IMR-90 (cell line): ENCODE data around the gene PEF1. TPM values are rescaled to one million over a fixed set of nuclear protein-coding genes. Genes with fewer than 3 reads are reported as not detected.

Experiments
- ATAC-seq: fragments of 200-7000 bp; cut with Tn5 transposase; 2 replicates; pipeline ENCODE4 v1.9.1; 2020; ENCODE audit warnings: low read depth, mild to moderate bottlenecking, moderate library complexity
- BruUV-seq: library from RNA; stranded (reverse); fragments of 400-500 nt; replicated peaks from 2 replicates; lab custom pipeline; 2021; lab: Mats Ljungman, UMichigan
- CTCF ChIA-PET: fragments of 300-600 bp; formaldehyde crosslinking; extraction: SDS; loops from one replicate; lab custom pipeline; 2021; ENCODE audit warnings: antibody characterized with exemption; lab: Yijun Ruan, JAX
- POLR2A ChIA-PET: fragments of 300-600 bp; sonication (Branson Sonifier 250); formaldehyde crosslinking; loops from one replicate; lab custom pipeline; 2022; ENCODE audit warnings: antibody characterized with exemption; ENCODE audit not compliant: unreplicated experiment; lab: Charles Lee
- DNase-seq: peaks from one replicate; pipeline ENCODE4 v3.0.0; 2013
- H2AFZ ChIP-seq: replicated peaks from 2 replicates; pipeline ENCODE3; 2013; ENCODE audit warnings: low read length, mild to moderate bottlenecking; ENCODE audit not compliant: poor library complexity
- H2AK5ac ChIP-seq: 2 replicates; pipeline ENCODE4 v1.6.1; 2013; ENCODE audit warnings: low read depth, low read length, inconsistent platforms
- H2AK9ac ChIP-seq: replicated peaks from 2 replicates; pipeline ENCODE3; 2013; ENCODE audit warnings: mild to moderate bottlenecking, low read depth, low read length, moderate library complexity; ENCODE audit not compliant: poor library complexity
- H2BK120ac ChIP-seq: 2 replicates; pipeline ENCODE4 v1.6.1; 2013; ENCODE audit warnings: low read depth, low read length, inconsistent platforms
- H2BK15ac ChIP-seq: 3 replicates; pipeline ENCODE4 v1.6.1; 2013; ENCODE audit warnings: low read depth, low read length, inconsistent platforms
- H2BK20ac ChIP-seq: 2 replicates; pipeline ENCODE4 v1.6.1; 2013; ENCODE audit warnings: low read depth, mild to moderate bottlenecking, inconsistent platforms, low read length, moderate library complexity
- H2BK5ac ChIP-seq: 2 replicates; pipeline ENCODE4 v1.6.1; 2013; ENCODE audit warnings: mild to moderate bottlenecking, low read depth, low read length, inconsistent platforms; ENCODE audit not compliant: poor library complexity, severe bottlenecking
- H3K14ac ChIP-seq: replicated peaks from 2 replicates; pipeline ENCODE4 v1.6.1; 2013; ENCODE audit warnings: low read depth, low read length, inconsistent platforms
- H3K18ac ChIP-seq: 2 replicates; pipeline ENCODE4 v1.6.1; 2013; ENCODE audit warnings: low read depth, low read length, control low read depth
- H3K23ac ChIP-seq: 2 replicates; pipeline ENCODE4 v1.6.1; 2013; ENCODE audit warnings: low read depth, low read length, inconsistent platforms
- H3K27ac ChIP-seq: 2 replicates; pipeline ENCODE4 v1.5.1; 2013; ENCODE audit warnings: mild to moderate bottlenecking, control low read depth, low read length; ENCODE audit not compliant: insufficient read depth
- H3K27me3 ChIP-seq: 2 replicates; pipeline ENCODE4 v1.6.1; 2013; ENCODE audit warnings: low read length; ENCODE audit not compliant: control insufficient read depth, insufficient read depth
- H3K36me3 ChIP-seq: 2 replicates; pipeline ENCODE4 v1.6.1; 2013; ENCODE audit warnings: low read length, mixed read lengths; ENCODE audit not compliant: control insufficient read depth, insufficient read depth
- H3K4ac ChIP-seq: 2 replicates; pipeline ENCODE4 v1.6.1; 2013; ENCODE audit warnings: low read depth, low read length, inconsistent platforms
- H3K4me1 ChIP-seq: 2 replicates; pipeline ENCODE4 v1.6.1; 2013; ENCODE audit warnings: low read length, mixed read lengths; ENCODE audit not compliant: control insufficient read depth, insufficient read depth
- H3K4me2 ChIP-seq: 2 replicates; pipeline ENCODE4 v1.6.1; 2013; ENCODE audit warnings: low read depth, mild to moderate bottlenecking, control low read depth, low read length, moderate library complexity
- H3K4me3 ChIP-seq: 2 replicates; pipeline ENCODE4 v1.5.1; 2013; ENCODE audit warnings: low read depth, mild to moderate bottlenecking, control low read depth, low read length, moderate library complexity; ENCODE audit not compliant: insufficient read depth
- H3K56ac ChIP-seq: 2 replicates; pipeline ENCODE4 v1.6.1; 2013; ENCODE audit warnings: low read length, inconsistent platforms; ENCODE audit not compliant: insufficient read depth; ENCODE audit errors: extremely low read depth
- H3K79me1 ChIP-seq, 2 experiments: 2 replicates each; pipeline ENCODE4 v1.6.1; 2013; ENCODE audit warnings: low read length in 2 of 2, inconsistent platforms in 1 of 2, low read depth in 1 of 2
- H3K9ac ChIP-seq: 2 replicates; pipeline ENCODE4 v1.6.1; 2013; ENCODE audit warnings: low read depth, low read length, control low read depth
- H3K9me1 ChIP-seq: 2 replicates; pipeline ENCODE4 v1.6.1; 2013; ENCODE audit warnings: low read length, inconsistent platforms; ENCODE audit not compliant: insufficient read depth
- H3K9me3 ChIP-seq: 2 replicates; pipeline ENCODE4 v1.6.1; 2013; ENCODE audit warnings: low read length; ENCODE audit not compliant: control insufficient read depth, insufficient read depth
- H4K20me1 ChIP-seq: 2 replicates; pipeline ENCODE4 v1.6.1; 2013; ENCODE audit warnings: low read length, inconsistent platforms; ENCODE audit not compliant: insufficient read depth
- H4K5ac ChIP-seq: 2 replicates; pipeline ENCODE4 v1.6.1; 2013; ENCODE audit warnings: mild to moderate bottlenecking, low read depth, low read length, control low read depth
- H4K8ac ChIP-seq, 2 experiments: 2 replicates each; pipeline ENCODE4 v1.6.1; 2013; ENCODE audit warnings: low read depth in 2 of 2, low read length in 2 of 2, control low read depth in 1 of 2, inconsistent platforms in 1 of 2
- H4K91ac ChIP-seq: 2 replicates; pipeline ENCODE4 v1.6.1; 2013; ENCODE audit warnings: low read depth, low read length, inconsistent platforms; ENCODE audit not compliant: insufficient read depth
- BHLHE40 ChIP-seq: fragments of 150-350 bp; IDR thresholded peaks from 2 replicates; pipeline ENCODE4 v1.6.1; 2016; ENCODE audit warnings: mild to moderate bottlenecking, low read depth, low read length
- FOS ChIP-seq: fragments of 150-350 bp; IDR thresholded peaks from 2 replicates; pipeline ENCODE4 v1.6.1; 2016; ENCODE audit warnings: low read depth, low read length
- MAZ ChIP-seq: IDR thresholded peaks from 2 replicates; pipeline ENCODE4 v1.6.1; 2012; ENCODE audit warnings: low read depth, mild to moderate bottlenecking, low read length, improper control_type of control experiment, moderate library complexity, borderline replicate concordance
- NFE2L2 ChIP-seq: fragments of 150-350 bp; IDR thresholded peaks from 2 replicates; pipeline ENCODE4 v1.6.1; 2016; ENCODE audit warnings: low read depth, mild to moderate bottlenecking, low read length
- POLR2A ChIP-seq: IDR thresholded peaks from 2 replicates; pipeline ENCODE4 v1.6.1; 2012; ENCODE audit warnings: mild to moderate bottlenecking, low read depth, low read length
- RAD21 ChIP-seq: IDR thresholded peaks from 2 replicates; pipeline ENCODE4 v1.6.1; 2012; ENCODE audit warnings: low read length, improper control_type of control experiment
- RCOR1 ChIP-seq: IDR thresholded peaks from 2 replicates; pipeline ENCODE4 v1.6.1; 2012; ENCODE audit warnings: mild to moderate bottlenecking, low read length, improper control_type of control experiment; ENCODE audit not compliant: insufficient replicate concordance
- RFX5 ChIP-seq: IDR thresholded peaks from 2 replicates; pipeline ENCODE4 v1.8.0; 2012; ENCODE audit warnings: low read depth, mild to moderate bottlenecking, low read length, moderate library complexity
- SMC3 ChIP-seq: fragments of 150-350 bp; IDR thresholded peaks from 2 replicates; pipeline ENCODE4 v1.6.1; 2016; ENCODE audit warnings: low read depth, mild to moderate bottlenecking, antibody characterized with exemption, low read length, moderate library complexity
- WGBS, 2 experiments: methylation state at CpG; one replicate each; pipeline versions ENCODE4 v1.1.5 to v1.1.7; 2013; ENCODE audit warnings: missing lambda C conversion rate in 2 of 2; ENCODE audit not compliant: insufficient read length in 1 of 2; ENCODE audit errors: extremely low coverage in 2 of 2; 5-methylcytosine and 5-hydroxymethylcytosine counted together
- dilution Hi-C: fragments of 300-500 bp; cut with HindIII; formaldehyde crosslinking; loops from one replicate; pipeline ENCODE4 v1.14.3; 2018; ENCODE audit warnings: low sequenced_read_pairs; ENCODE audit not compliant: unreplicated experiment
- in situ Hi-C: fragments of 300-500 bp; cut with MboI; formaldehyde crosslinking; loops from 3 replicates; pipeline ENCODE4 v1.14.3; 2019; ENCODE audit warnings: low sequenced_read_pairs, inconsistent platforms, mixed read lengths
- intact Hi-C: fragments of 100-400 bp; cut with micrococcal nuclease; formaldehyde crosslinking; loops from 2 replicates; pipeline ENCODE4 v1.10.0; 2022
- polyA plus RNA-seq, 3 experiments: library from polyadenylated mRNA; depleted of rRNA; stranded (reverse); fragments of >200 nt; gene quantifications; 2 replicates each; pipeline ENCODE4 v1.2.3, GENCODE V29; 2012; ENCODE audit warnings: low replicate concordance in 1 of 3
- total RNA-seq: library from RNA; depleted of rRNA; stranded (reverse); fragments of >200 nt; gene quantifications from 2 replicates; pipeline ENCODE4 v1.2.3, GENCODE V29; 2012
- TF ChIP-seq, protein P1 (sequence below): fragments of 150-350 bp; IDR thresholded peaks from 2 replicates; pipeline ENCODE4 v1.6.1; 2017; ENCODE audit warnings: mild to moderate bottlenecking, antibody characterized with exemption, low read length, low read depth
- TF ChIP-seq, protein P2 (sequence below): conservative IDR thresholded peaks from 2 replicates; pipeline ENCODE4 v1.5.1; 2012; ENCODE audit warnings: mild to moderate bottlenecking, low read depth, low read length, improper control_type of control experiment
- TF ChIP-seq, protein P3 (sequence below): fragments of 150-350 bp; IDR thresholded peaks from 2 replicates; pipeline ENCODE4 v1.6.1; 2016; ENCODE audit warnings: low read depth, mild to moderate bottlenecking, low read length, moderate library complexity, borderline replicate concordance

The PEF1 gene
- total and polyA plus RNA-seq, 2 of the 4 experiments (the other 2 are of a cell fraction), result 84.2 to 104 TPM

DNA sequence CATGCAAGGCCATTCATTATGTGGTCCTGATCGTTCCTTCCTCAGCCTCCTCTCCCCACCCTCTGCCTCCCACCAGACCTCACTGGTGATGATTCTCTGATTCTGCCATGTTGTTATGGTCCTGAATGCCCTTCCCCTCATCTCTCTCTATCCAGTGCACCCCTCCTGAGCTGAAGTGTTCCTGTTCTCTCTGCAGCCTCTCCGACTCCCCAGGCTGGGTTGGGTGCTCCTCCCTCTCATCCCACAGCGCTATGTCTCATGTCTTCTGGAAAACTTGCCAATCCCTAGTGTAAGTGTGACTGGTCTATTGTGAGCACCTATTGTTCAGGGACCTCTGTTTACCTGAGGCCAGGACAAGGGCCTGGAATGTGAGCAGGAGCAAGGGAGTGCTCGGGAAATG lies 11.1 kb upstream of the PEF1 start:
- H2AFZ ChIP-seq, result no peak overlapping the region
- no peak overlapping the region for H4K91ac ChIP-seq
- H3K27ac ChIP-seq, result no peak overlapping the region
- no peak overlapping the region for H3K4ac ChIP-seq
- no peak for DNase-seq
- H2BK120ac ChIP-seq, result no peak overlapping the region
- H3K4me1 ChIP-seq, result no peaks in the 10 kb centered on the region
- dilution Hi-C loops, result no loop called here
- H2BK15ac ChIP-seq, result no peak overlapping the region
- H3K9me1 ChIP-seq, result no peaks in the 10 kb centered on the region
- H3K27me3 ChIP-seq, result no peaks in the 10 kb centered on the region
- intact Hi-C loops, result no loop called here
- H2AK5ac ChIP-seq, result no peak overlapping the region
- no peak overlapping the region for H3K18ac ChIP-seq
- no peak overlapping the region for H3K14ac ChIP-seq
- POLR2A ChIA-PET, result no interaction called here
- H4K8ac ChIP-seq, result no peak overlapping the region
- peaks cover 72% of the 10 kb centered on the region for H3K36me3 ChIP-seq
- H3K79me1 ChIP-seq, result no peaks in the 10 kb centered on the region; a peak in 1 of 4 replicates
- no peak overlapping the region for H3K23ac ChIP-seq
- no peak overlapping the region for H3K4me2 ChIP-seq
- BruUV-seq, result no TSS peak
- no peak overlapping the region for H4K5ac ChIP-seq
- H3K4me3 ChIP-seq, result no peak overlapping the region
- ATAC-seq, result no peak
- no peak overlapping the region for H2AK9ac ChIP-seq
- in situ Hi-C loops, result no loop called here
- CTCF ChIA-PET, result no interaction called here
- no peak for TF ChIP-seq RFX5
- no peak for TF ChIP-seq POLR2A
- TF ChIP-seq SMC3, result no peak
- no peak for TF ChIP-seq BHLHE40
- TF ChIP-seq, protein P1, sequence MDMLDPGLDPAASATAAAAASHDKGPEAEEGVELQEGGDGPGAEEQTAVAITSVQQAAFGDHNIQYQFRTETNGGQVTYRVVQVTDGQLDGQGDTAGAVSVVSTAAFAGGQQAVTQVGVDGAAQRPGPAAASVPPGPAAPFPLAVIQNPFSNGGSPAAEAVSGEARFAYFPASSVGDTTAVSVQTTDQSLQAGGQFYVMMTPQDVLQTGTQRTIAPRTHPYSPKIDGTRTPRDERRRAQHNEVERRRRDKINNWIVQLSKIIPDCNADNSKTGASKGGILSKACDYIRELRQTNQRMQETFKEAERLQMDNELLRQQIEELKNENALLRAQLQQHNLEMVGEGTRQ, result no peak
- TF ChIP-seq NFE2L2, result no peak
- no peak for TF ChIP-seq MAZ
- TF ChIP-seq, protein P2, sequence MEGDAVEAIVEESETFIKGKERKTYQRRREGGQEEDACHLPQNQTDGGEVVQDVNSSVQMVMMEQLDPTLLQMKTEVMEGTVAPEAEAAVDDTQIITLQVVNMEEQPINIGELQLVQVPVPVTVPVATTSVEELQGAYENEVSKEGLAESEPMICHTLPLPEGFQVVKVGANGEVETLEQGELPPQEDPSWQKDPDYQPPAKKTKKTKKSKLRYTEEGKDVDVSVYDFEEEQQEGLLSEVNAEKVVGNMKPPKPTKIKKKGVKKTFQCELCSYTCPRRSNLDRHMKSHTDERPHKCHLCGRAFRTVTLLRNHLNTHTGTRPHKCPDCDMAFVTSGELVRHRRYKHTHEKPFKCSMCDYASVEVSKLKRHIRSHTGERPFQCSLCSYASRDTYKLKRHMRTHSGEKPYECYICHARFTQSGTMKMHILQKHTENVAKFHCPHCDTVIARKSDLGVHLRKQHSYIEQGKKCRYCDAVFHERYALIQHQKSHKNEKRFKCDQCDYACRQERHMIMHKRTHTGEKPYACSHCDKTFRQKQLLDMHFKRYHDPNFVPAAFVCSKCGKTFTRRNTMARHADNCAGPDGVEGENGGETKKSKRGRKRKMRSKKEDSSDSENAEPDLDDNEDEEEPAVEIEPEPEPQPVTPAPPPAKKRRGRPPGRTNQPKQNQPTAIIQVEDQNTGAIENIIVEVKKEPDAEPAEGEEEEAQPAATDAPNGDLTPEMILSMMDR, result no peak
- no peak for TF ChIP-seq RAD21
- TF ChIP-seq RCOR1, result no peak
- TF ChIP-seq, protein P3, sequence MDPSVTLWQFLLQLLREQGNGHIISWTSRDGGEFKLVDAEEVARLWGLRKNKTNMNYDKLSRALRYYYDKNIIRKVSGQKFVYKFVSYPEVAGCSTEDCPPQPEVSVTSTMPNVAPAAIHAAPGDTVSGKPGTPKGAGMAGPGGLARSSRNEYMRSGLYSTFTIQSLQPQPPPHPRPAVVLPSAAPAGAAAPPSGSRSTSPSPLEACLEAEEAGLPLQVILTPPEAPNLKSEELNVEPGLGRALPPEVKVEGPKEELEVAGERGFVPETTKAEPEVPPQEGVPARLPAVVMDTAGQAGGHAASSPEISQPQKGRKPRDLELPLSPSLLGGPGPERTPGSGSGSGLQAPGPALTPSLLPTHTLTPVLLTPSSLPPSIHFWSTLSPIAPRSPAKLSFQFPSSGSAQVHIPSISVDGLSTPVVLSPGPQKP, result no peak
- no peak for TF ChIP-seq FOS
- no peak overlapping the region for H3K9ac ChIP-seq
- H4K20me1 ChIP-seq, result no peaks in the 10 kb centered on the region
- WGBS, 2 experiments, result 67% methylated on average over 1 of the region's 4 CpGs; no CpG with 5 or more reads in 1 of the 2 experiments
- no peak overlapping the region for H2BK20ac ChIP-seq
- H3K56ac ChIP-seq, result no peak overlapping the region
- H2BK5ac ChIP-seq, result no peak overlapping the region
- H3K9me3 ChIP-seq, result no peaks in the 10 kb centered on the region
